Calu3 (cell line): ENCODE results near the gene PRSS38. TPM values are rescaled to one million over a fixed set of nuclear protein-coding genes. Genes with fewer than 3 reads are reported as not detected.

Experiments used
- BruUV-seq: library from RNA; stranded (reverse); fragments of 400-500 nt; replicated peaks from 2 replicates; lab custom pipeline; 2021; lab: Mats Ljungman, UMichigan
- CTCF ChIA-PET: fragments of 300-600 bp; sonication (Branson Sonifier 250); formaldehyde crosslinking; loops from one replicate; lab custom pipeline; 2022; ENCODE audit warnings: antibody characterized with exemption; lab: Charles Lee
- DNase-seq: peaks from one replicate; pipeline ENCODE4 v3.0.0; 2022
- H3K27ac Mint-ChIP-seq: one replicate; pipeline ENCODE4 v1.8.0; 2022; ENCODE audit warnings: mixed read lengths; ENCODE audit not compliant: unreplicated experiment
- H3K27me3 Mint-ChIP-seq: one replicate; pipeline ENCODE4 v1.8.0; 2022; ENCODE audit warnings: mixed read lengths; ENCODE audit not compliant: unreplicated experiment
- H3K36me3 Mint-ChIP-seq: one replicate; pipeline ENCODE4 v1.8.0; 2022; ENCODE audit warnings: mild to moderate bottlenecking, moderate library complexity, mixed read lengths; ENCODE audit not compliant: insufficient read depth, unreplicated experiment
- H3K4me1 Mint-ChIP-seq: one replicate; pipeline ENCODE4 v1.8.0; 2022; ENCODE audit warnings: mild to moderate bottlenecking, low read depth, mixed read lengths; ENCODE audit not compliant: unreplicated experiment
- H3K4me3 Mint-ChIP-seq: one replicate; pipeline ENCODE4 v1.8.0; 2022; ENCODE audit warnings: mild to moderate bottlenecking, low read depth, moderate library complexity, mixed read lengths; ENCODE audit not compliant: unreplicated experiment
- H3K9me3 Mint-ChIP-seq: one replicate; pipeline ENCODE4 v1.8.0; 2022; ENCODE audit warnings: low read depth, mixed read lengths; ENCODE audit not compliant: unreplicated experiment
- CTCF ChIP-seq: fragments of 200-600 bp; IDR thresholded peaks from one replicate; pipeline ENCODE4 v1.8.0; 2022; ENCODE audit warnings: antibody characterized with exemption; ENCODE audit not compliant: unreplicated experiment
- intact Hi-C: fragments of 100-400 bp; cut with micrococcal nuclease; formaldehyde crosslinking; loops from one replicate; pipeline ENCODE4 v1.10.0; 2022; ENCODE audit not compliant: unreplicated experiment
- total RNA-seq: library from RNA; stranded (reverse); gene quantifications from 2 replicates; pipeline ENCODE4 v1.2.3, GENCODE V29; 2022

The PRSS38 gene
- total RNA-seq, 1 experiment from 2014 or later, result not detected

- H3K27me3 Mint-ChIP-seq, result peaks cover 25% of the 10 kb centered on the region
- no peak for DNase-seq
- no peak overlapping the region for H3K27ac Mint-ChIP-seq
- H3K4me1 Mint-ChIP-seq, result no peaks in the 10 kb centered on the region
- CTCF ChIA-PET, result interaction anchor here (0.7 kb wide), 1 partner anchor 93 kb away, joined by 4 read pairs; no protein-coding TSS in a partner anchor
- intact Hi-C loops, result no loop called here
- no peak overlapping the region for H3K4me3 Mint-ChIP-seq
- H3K9me3 Mint-ChIP-seq, result no peaks in the 10 kb centered on the region
- H3K36me3 Mint-ChIP-seq, result no peaks in the 10 kb centered on the region
- BruUV-seq, result no TSS peak
- TF ChIP-seq CTCF, result no peak
Measured at GRCh38 chr1:227803933-227804332, 11.5 kb upstream of the PRSS38 start.

GRCh38 chr1:227805606-227806197, 9.8 kb upstream of the PRSS38 start:
- Mint-ChIP-seq H3K4me3 (no peak overlapping the region), H3K9me3 (no peaks in the 10 kb centered on the region), H3K36me3 (no peaks in the 10 kb centered on the region), H3K27ac (no peak overlapping the region), H3K27me3 (peaks cover 15% of the 10 kb centered on the region), H3K4me1 (no peaks in the 10 kb centered on the region)
- intact Hi-C loops, result no loop called here
- no TSS peak for BruUV-seq
- TF ChIP-seq CTCF, result no peak
- no peak for DNase-seq
- CTCF ChIA-PET, result no interaction called here

GRCh38 chr1:227808566-227808965, 6.9 kb upstream of the PRSS38 start:
- no peak for TF ChIP-seq CTCF
- Mint-ChIP-seq H3K4me3 (no peak overlapping the region), H3K4me1 (no peaks in the 10 kb centered on the region), H3K36me3 (no peaks in the 10 kb centered on the region), H3K27me3 (peaks cover 13% of the 10 kb centered on the region), H3K27ac (no peak overlapping the region), H3K9me3 (peaks cover 2% of the 10 kb centered on the region)
- intact Hi-C loops, result no loop called here
- no peak for DNase-seq
- CTCF ChIA-PET, result no interaction called here
- no TSS peak for BruUV-seq

- Mint-ChIP-seq H3K4me3 (no peak overlapping the region), H3K27me3 (peaks cover 8% of the 10 kb centered on the region), H3K9me3 (peaks cover 2% of the 10 kb centered on the region), H3K36me3 (no peaks in the 10 kb centered on the region), H3K27ac (no peak overlapping the region), H3K4me1 (no peaks in the 10 kb centered on the region)
- CTCF ChIA-PET, result no interaction called here
- intact Hi-C loops, result no loop called here
- no TSS peak for BruUV-seq
- DNase-seq, result no peak
- TF ChIP-seq CTCF, result no peak
Measured at GRCh38 chr1:227809026-227809425, 6.4 kb upstream of the PRSS38 start.
